Activated CD8-positive, alpha-beta memory T cell treated with anti-CD3 and anti-CD28 coated beads, Interleukin-2, amount 50 U/mL, for 24 hours (primary cell): ENCODE results near the gene KCNG2.

ENCODE experiments used
- DNase-seq: peaks from one replicate; pipeline ENCODE4 v3.0.0-alpha.2; 2020; ENCODE audit errors: extremely low read depth

KCNG2 gene

GRCh38 chr18:79768745-79769144 lies 29.0 kb upstream of the KCNG2 start:
- DNase-seq, result no peak

- no peak for DNase-seq
Observed at GRCh38 chr18:79769698-79770500, 27.8 kb upstream of the KCNG2 start.

- no peak for DNase-seq
Observed at GRCh38 chr18:79770501-79770815, 27.3 kb upstream of the KCNG2 start.

- DNase-seq, result no peak
Observed at GRCh38 chr18:79770826-79771225, 26.9 kb upstream of the KCNG2 start.

GRCh38 chr18:79771446-79772107 lies 26.2 kb upstream of the KCNG2 start:
- DNase-seq, result no peak

GRCh38 chr18:79772108-79772864 lies 25.5 kb upstream of the KCNG2 start:
- no peak for DNase-seq

GRCh38 chr18:79772865-79773696 lies 24.7 kb upstream of the KCNG2 start:
- no peak for DNase-seq

- DNase-seq, result no peak
Observed at GRCh38 chr18:79774111-79774510, 23.6 kb upstream of the KCNG2 start.

- no peak for DNase-seq
Observed at GRCh38 chr18:79775441-79776221, 22.1 kb upstream of the KCNG2 start.

- DNase-seq, result no peak
Observed at GRCh38 chr18:79776674-79777073, 21.1 kb upstream of the KCNG2 start.

- DNase-seq, result no peak
Observed at GRCh38 chr18:79778291-79778791, 19.4 kb upstream of the KCNG2 start.

GRCh38 chr18:79779021-79779699 lies 18.6 kb upstream of the KCNG2 start:
- no peak for DNase-seq

GRCh38 chr18:79779700-79780190 lies 18.0 kb upstream of the KCNG2 start:
- DNase-seq, result no peak

GRCh38 chr18:79780547-79780946 lies 17.2 kb upstream of the KCNG2 start:
- DNase-seq, result no peak

GRCh38 chr18:79781331-79781941 lies 16.3 kb upstream of the KCNG2 start:
- no peak for DNase-seq

- DNase-seq, result no peak
Observed at GRCh38 chr18:79782566-79783308, 15.0 kb upstream of the KCNG2 start.

- no peak for DNase-seq
Observed at GRCh38 chr18:79784071-79784913, 13.4 kb upstream of the KCNG2 start.
